ENCODE data around the gene ABTB2. TPM values are rescaled to one million over a fixed set of nuclear protein-coding genes. Genes with fewer than 3 reads are reported as not detected.

Gene ABTB2
- total and polyA plus RNA-seq, 12 donors: 2.5 to 19.1 (median 14.2) TPM

- H3K36me3 ChIP-seq: peaks cover 0 to 96% (median 16%) of the 10 kb centered on the region in 9 donors
- WGBS, 2 donors: 67% methylated on average over 6 of the region's 6 CpGs
- intact Hi-C loops (cut with DNase I): no loop called here
- H3K27me3 ChIP-seq: no peaks in the 10 kb centered on the region
- H3K4me1 ChIP-seq: peaks cover 0 to 11% (median 0%) of the 10 kb centered on the region in 9 donors
- H3K4me3 ChIP-seq: no peak overlapping the region
- H3K9me3 ChIP-seq: no peaks in the 10 kb centered on the region
- TF ChIP-seq CTCF (IDR thresholded peaks at IDR 0.05): no peak
- DNase-seq (no peak), ATAC-seq (no peak)
- H3K27ac ChIP-seq: no peak overlapping the region
Observed at GRCh38 chr11:34150494-34151151, 207.2 kb downstream of the ABTB2 start.

- peaks cover 0 to 100% (median 23%) of the 10 kb centered on the region in 9 donors for H3K36me3 ChIP-seq
- 82 to 85% methylated on average over 13 of the region's 13 CpGs for WGBS, 2 donors
Observed at GRCh38 chr11:34149786-34150185, 208.0 kb downstream of the ABTB2 start.

GRCh38 chr11:34149274-34149673 is 208.5 kb downstream of the ABTB2 start:
- DNase-seq (no peak), ATAC-seq (no peak)
- Histone ChIP-seq H3K27ac (no peak overlapping the region), H3K36me3 (peaks cover 0 to 100% (median 28%) of the 10 kb centered on the region in 9 donors), H3K27me3 (no peaks in the 10 kb centered on the region), H3K4me1 (peaks cover 0 to 7% (median 0%) of the 10 kb centered on the region in 9 donors), H3K4me3 (no peak overlapping the region), H3K9me3 (no peaks in the 10 kb centered on the region)
- 94 to 95% methylated on average over 7 of the region's 7 CpGs for WGBS, 2 donors
- no peak for TF ChIP-seq CTCF (IDR thresholded peaks at IDR 0.05)
- intact Hi-C loops (cut with DNase I): no loop called here

More at GRCh38 chr11:34149786-34150185, 208.0 kb downstream of the ABTB2 start:
- no peak for DNase-seq
- no peaks in the 10 kb centered on the region for H3K27me3 ChIP-seq
- ATAC-seq: peak in 5 of 8 donors; percentile 13 to 67 (median 29)
- H3K27ac ChIP-seq: no peak overlapping the region
- peaks cover 0 to 10% (median 0%) of the 10 kb centered on the region in 9 donors for H3K4me1 ChIP-seq
- no peak overlapping the region for H3K4me3 ChIP-seq
- TF ChIP-seq CTCF (IDR thresholded peaks at IDR 0.05): peak in 6 of 9 donors; percentile 10 to 32 (median 24)
- no peaks in the 10 kb centered on the region for H3K9me3 ChIP-seq
- intact Hi-C loops (cut with DNase I): no loop called here

GRCh38 chr11:34148504-34149165 is 209.2 kb downstream of the ABTB2 start:
- no peak for TF ChIP-seq CTCF (IDR thresholded peaks at IDR 0.05)
- H3K4me1 ChIP-seq: peaks cover 0 to 7% (median 0%) of the 10 kb centered on the region in 9 donors
- intact Hi-C loops (cut with DNase I): no loop called here
- no peaks in the 10 kb centered on the region for H3K9me3 ChIP-seq
- H3K27me3 ChIP-seq: no peaks in the 10 kb centered on the region
- peaks cover 0 to 100% (median 35%) of the 10 kb centered on the region in 9 donors for H3K36me3 ChIP-seq
- WGBS, 2 donors: 80 to 84% methylated on average over 16 of the region's 16 CpGs
- DNase-seq (no peak), ATAC-seq (peak in 2 of 8 donors; percentile 12 to 24)
- peak overlapping the region in 1 of 10 donors; percentile 14 for H3K27ac ChIP-seq
- H3K4me3 ChIP-seq: no peak overlapping the region
